PC-9 (cell line): Measurements from ENCODE around the gene CCDC28B. TPM values are rescaled to one million over a fixed set of nuclear protein-coding genes. Genes with fewer than 3 reads are reported as not detected.

Source experiments
- Bru-seq: library from RNA; stranded (reverse); fragments of 400-500 nt; gene quantifications from one replicate; lab custom pipeline; 2021; lab: Mats Ljungman, UMichigan
- BruChase-seq, 2 experiments: library from RNA; stranded (reverse); fragments of 400-500 nt; gene quantifications; one replicate each; lab custom pipeline; 2021; lab: Mats Ljungman, UMichigan
- BruUV-seq: library from RNA; stranded (reverse); fragments of 400-500 nt; replicated peaks from 2 replicates; lab custom pipeline; 2021; lab: Mats Ljungman, UMichigan
- CTCF ChIA-PET: fragments of 300-600 bp; sonication (Branson Sonifier 250); formaldehyde crosslinking; loops from one replicate; lab custom pipeline; 2022; ENCODE audit warnings: antibody characterized with exemption; lab: Charles Lee
- POLR2A ChIA-PET: fragments of 300-600 bp; sonication (Branson Sonifier 250); formaldehyde crosslinking; loops from one replicate; lab custom pipeline; 2022; ENCODE audit warnings: antibody characterized with exemption; ENCODE audit not compliant: unreplicated experiment; lab: Charles Lee
- DNase-seq, 2 experiments: peaks; one replicate each; pipeline versions ENCODE4 v3.0.0 to v3.0.0-alpha.2; 2015 to 2022; ENCODE audit warnings: mixed read lengths in 1 of 2
- H2AFZ ChIP-seq: fragments of 200-600 bp; sonication (generic); 2 replicates; pipeline ENCODE4 v1.8.1; 2017; ENCODE audit warnings: antibody characterized with exemption
- H3F3A ChIP-seq: fragments of 200-600 bp; sonication (generic); 2 replicates; pipeline ENCODE4 v1.8.1; 2017; ENCODE audit warnings: antibody characterized with exemption, mild to moderate bottlenecking, low read depth; ENCODE audit not compliant: insufficient read depth
- H3K27ac ChIP-seq: fragments of 200-600 bp; sonication (generic); 2 replicates; pipeline ENCODE4 v1.6.1; 2016; ENCODE audit warnings: mixed run types
- H3K27me3 ChIP-seq: fragments of 200-600 bp; sonication (generic); 2 replicates; pipeline ENCODE4 v1.6.1; 2016; ENCODE audit warnings: low read depth, mixed run types; ENCODE audit not compliant: insufficient read depth
- H3K36me3 ChIP-seq: fragments of 200-600 bp; sonication (generic); 2 replicates; pipeline ENCODE4 v1.6.1; 2016; ENCODE audit warnings: low read depth, mixed run types
- H3K4me1 ChIP-seq: fragments of 200-600 bp; sonication (generic); replicated peaks from 2 replicates; pipeline ENCODE4 v1.6.1; 2016; ENCODE audit warnings: mixed run types; ENCODE audit not compliant: insufficient read depth
- H3K4me2 ChIP-seq: fragments of 200-600 bp; sonication (generic); 2 replicates; pipeline ENCODE4 v1.6.1; 2017; ENCODE audit warnings: mixed run types
- H3K4me3 ChIP-seq: fragments of 200-600 bp; sonication (generic); 2 replicates; pipeline ENCODE4 v1.6.1; 2016; ENCODE audit warnings: mixed run types
- H3K79me2 ChIP-seq: fragments of 200-600 bp; sonication (generic); 2 replicates; pipeline ENCODE4 v1.6.1; 2017; ENCODE audit warnings: low read depth, mixed run types
- H3K9me2 ChIP-seq: fragments of 200-600 bp; sonication (generic); 2 replicates; pipeline ENCODE4 v1.8.1; 2017; ENCODE audit warnings: mild to moderate bottlenecking; ENCODE audit not compliant: insufficient read depth
- H3K9me3 ChIP-seq: fragments of 200-600 bp; sonication (generic); 2 replicates; pipeline ENCODE4 v1.8.1; 2016; ENCODE audit warnings: low read depth; ENCODE audit not compliant: insufficient read depth
- H4K20me1 ChIP-seq: fragments of 200-600 bp; sonication (generic); 2 replicates; pipeline ENCODE4 v1.8.1; 2017; ENCODE audit not compliant: insufficient read depth
- CTCF ChIP-seq: fragments of 200-600 bp; sonication (generic); conservative IDR thresholded peaks from 2 replicates; pipeline ENCODE4 v1.6.1; 2017; ENCODE audit warnings: mixed run types, antibody characterized with exemption, mild to moderate bottlenecking, moderate library complexity
- EZH2 ChIP-seq: fragments of 200-600 bp; sonication (generic); IDR thresholded peaks from 2 replicates; pipeline ENCODE4 v1.8.0; 2017; ENCODE audit warnings: antibody characterized with exemption, low read depth
- intact Hi-C: fragments of 100-400 bp; cut with micrococcal nuclease; formaldehyde crosslinking; loops from one replicate; pipeline ENCODE4 v1.10.0; 2022; ENCODE audit not compliant: unreplicated experiment
- long read RNA-seq: library from polyadenylated mRNA; stranded (forward); transcript quantifications from one replicate; pipeline ENCODE4 v2.0.0, GENCODE V29; 2022
- total RNA-seq: library from RNA; stranded (reverse); gene quantifications from 2 replicates; pipeline ENCODE4 v1.2.3, GENCODE V29; 2021

The CCDC28B gene
- total RNA-seq (4.4 and 4.7 TPM in 2 replicates), Bru-seq, nascent RNA (percentile 25 among the genes with signal in this experiment), BruChase-seq, experiment 1, labeled RNA remaining after a 2-hour chase (percentile 36 among the genes with signal in this experiment), BruChase-seq, experiment 2, labeled RNA remaining after a 6-hour chase (percentile 32 among the genes with signal in this experiment)
- long read RNA-seq, transcript CCDC28B-201 (6 exons, 1,089 nt) = major isoform, 5 of 8 reads
- long read RNA-seq, partial matches to known transcripts = 0 of 8 reads
- long read RNA-seq, other reads (novel, unspliced or antisense) = 3 of 8 reads

DNA sequence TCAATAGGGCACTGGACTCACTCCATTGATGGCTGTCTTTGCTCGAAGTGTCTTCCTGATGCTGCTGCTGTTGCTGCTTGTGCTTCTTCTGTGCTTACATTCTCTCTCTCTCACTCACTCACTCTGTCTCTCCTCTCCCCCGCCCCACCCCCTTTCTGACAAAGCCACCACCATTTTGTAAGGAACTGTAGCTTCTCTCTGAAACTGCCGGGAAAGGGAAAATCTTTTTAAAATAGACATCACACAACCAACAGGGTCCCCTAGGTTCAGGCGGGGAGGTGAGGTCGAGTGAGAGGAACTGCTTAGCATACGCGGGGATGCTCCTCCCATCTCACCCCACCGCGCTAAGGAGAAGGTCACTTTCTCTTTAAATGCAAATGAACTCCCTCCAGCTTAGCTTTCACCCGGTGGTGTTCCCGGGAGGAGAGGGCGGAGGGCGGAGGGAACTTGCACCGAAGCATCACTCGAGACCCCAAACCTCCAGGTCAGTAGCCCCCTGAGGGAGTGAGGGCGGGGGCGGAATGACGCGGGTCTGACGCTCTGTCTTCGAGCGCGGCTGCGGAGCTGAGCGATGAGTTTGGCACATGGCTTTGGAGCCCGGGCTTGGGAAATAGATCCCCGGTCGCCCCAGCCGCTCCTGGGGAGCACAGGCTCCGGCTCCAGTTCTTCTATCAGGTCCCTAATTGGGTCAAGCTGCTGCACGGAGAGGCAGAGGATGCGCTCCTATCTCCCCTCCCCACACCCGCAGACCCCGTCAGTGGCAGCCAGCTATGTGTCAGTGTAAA lies at the start of gene CCDC28B:
CCDC28B (plus strand) TSS at position 370 of the 785 bp plus-strand sequence. CDS start 1,341 bp downstream, outside the sequence.
- Histone ChIP-seq H3K79me2 (no peaks in the 10 kb centered on the region), H3K27me3 (no peaks in the 10 kb centered on the region), H3K9me2 (no peaks in the 10 kb centered on the region), H3K27ac (no peak within 1 kb of the TSS), H3K9me3 (no peaks in the 10 kb centered on the region), H3K4me3 (peak within 1 kb of the TSS; percentile 51; the same call in 1 of the 2 replicates), H3K36me3 (peaks cover 11% of the 10 kb centered on the region; the same call in 1 of the 2 replicates), H3K4me2 (peak within 1 kb of the TSS; percentile 80), H3F3A (peaks cover 57% of the 10 kb centered on the region), H4K20me1 (peaks cover 2% of the 10 kb centered on the region), H3K4me1 (0 out of 2 replicates have a peak, but pooled peaks cover 6% of the 10 kb centered on the region), H2AFZ (peak within 1 kb of the TSS; percentile 63; the same call in 1 of the 2 replicates)
- intact Hi-C loops = no loop called here
- peak in 1 of 2 experiments; percentile 41 for DNase-seq
- no TSS peak for BruUV-seq
- CTCF ChIA-PET = interaction anchor here (0.5 to 1.0 kb wide), 2 partner anchors 62 to 121 kb away, joined by 3 to 4 read pairs; no protein-coding TSS in a partner anchor
- POLR2A ChIA-PET = interaction anchor here (0.6 to 0.7 kb wide), 3 partner anchors 136 to 1448 kb away, joined by 3 to 4 read pairs (median 3); partner anchors contain the start of gene MARCKSL1
- no peak for TF ChIP-seq CTCF
- TF ChIP-seq EZH2 = no peak

DNA sequence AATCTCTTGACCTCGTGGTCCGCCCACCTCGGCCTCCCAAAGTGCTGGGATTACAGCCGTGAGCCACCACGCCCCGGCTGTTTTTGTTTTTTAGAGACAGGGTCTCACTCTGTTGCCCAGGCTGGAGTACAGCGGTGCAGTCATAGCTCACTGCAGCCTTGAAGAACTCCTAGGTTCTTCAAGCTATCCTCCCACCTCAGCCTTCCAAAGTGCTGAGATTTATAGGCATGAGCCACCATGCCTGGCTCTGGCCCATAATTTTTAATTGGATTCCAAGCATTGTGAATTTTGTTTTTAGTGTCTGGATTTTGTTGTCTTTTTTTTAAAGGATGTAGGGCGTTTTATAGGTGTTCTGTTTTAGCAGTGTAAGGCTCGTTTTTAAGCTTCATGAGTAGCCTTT lies 49.5 kb upstream of the CCDC28B start:
- Histone ChIP-seq H4K20me1 (peaks cover 30% of the 10 kb centered on the region), H3K79me2 (peaks cover 77% of the 10 kb centered on the region), H2AFZ (no peak overlapping the region), H3K9me2 (no peaks in the 10 kb centered on the region), H3K36me3 (no peaks in the 10 kb centered on the region), H3K27ac (no peak overlapping the region), H3K4me1 (no peaks in the 10 kb centered on the region), H3K27me3 (no peaks in the 10 kb centered on the region), H3K4me2 (no peak overlapping the region), H3K4me3 (no peak overlapping the region), H3K9me3 (0 out of 2 replicates have a peak, but pooled peaks cover 3% of the 10 kb centered on the region), H3F3A (peaks cover 14% of the 10 kb centered on the region)
- no peak for DNase-seq
- POLR2A ChIA-PET = no interaction called here
- BruUV-seq = no TSS peak
- no peak for TF ChIP-seq CTCF
- TF ChIP-seq EZH2 = no peak
- intact Hi-C loops = no loop called here
- CTCF ChIA-PET = no interaction called here

- TF ChIP-seq CTCF (no peak), EZH2 (no peak)
- H3K4me1 ChIP-seq = no peaks in the 10 kb centered on the region
- peaks cover 14% of the 10 kb centered on the region for H3F3A ChIP-seq
- no TSS peak for BruUV-seq
- no peak overlapping the region for H3K4me2 ChIP-seq
- H3K36me3 ChIP-seq = no peaks in the 10 kb centered on the region
- intact Hi-C loops = no loop called here
- no peaks in the 10 kb centered on the region for H3K27me3 ChIP-seq
- H4K20me1 ChIP-seq = peaks cover 35% of the 10 kb centered on the region
- H2AFZ ChIP-seq = no peak overlapping the region
- H3K79me2 ChIP-seq = peaks cover 72% of the 10 kb centered on the region
- POLR2A ChIA-PET = interaction anchor here (0.6 kb wide), 1 partner anchor 46 kb away, joined by 4 read pairs; no protein-coding TSS in a partner anchor
- no peak overlapping the region for H3K4me3 ChIP-seq
- CTCF ChIA-PET = no interaction called here
- H3K9me2 ChIP-seq = no peaks in the 10 kb centered on the region
- no peak for DNase-seq
- H3K9me3 ChIP-seq = 0 out of 2 replicates have a peak, but pooled peaks cover 3% of the 10 kb centered on the region
- no peak overlapping the region for H3K27ac ChIP-seq
Observed at GRCh38 chr1:32151319-32151787, 49.0 kb upstream of the CCDC28B start.
